A673 (cell line): ENCODE measurements around the gene CARMIL1. TPM values are rescaled to one million over a fixed set of nuclear protein-coding genes. Genes with fewer than 3 reads are reported as not detected.

ENCODE experiments used
- BruUV-seq: library from RNA; stranded (reverse); fragments of 400-500 nt; replicated peaks from 2 replicates; lab custom pipeline; 2021; lab: Mats Ljungman, UMichigan
- CTCF ChIA-PET: fragments of 300-600 bp; sonication (Branson Sonifier 250); formaldehyde crosslinking; loops from one replicate; lab custom pipeline; 2022; ENCODE audit warnings: antibody characterized with exemption; lab: Charles Lee
- POLR2A ChIA-PET: fragments of 300-600 bp; sonication (Branson Sonifier 250); formaldehyde crosslinking; loops from one replicate; lab custom pipeline; 2022; ENCODE audit warnings: antibody characterized with exemption; ENCODE audit not compliant: low non-redundant PET; lab: Charles Lee
- DNase-seq: peaks from one replicate; pipeline ENCODE4 v3.0.0-alpha.2; 2015; ENCODE audit warnings: low spot score
- H3K27ac ChIP-seq: fragments of 200-600 bp; sonication (generic); 2 replicates; pipeline ENCODE4 v1.5.1; 2016; ENCODE audit warnings: mixed run types, low read depth, mild to moderate bottlenecking, mixed read lengths, antibody characterized with exemption, low read length; ENCODE audit not compliant: poor library complexity, severe bottlenecking
- H3K27me3 ChIP-seq: fragments of 200-600 bp; sonication (generic); replicated peaks from 2 replicates; pipeline ENCODE4 v1.6.1; 2017; ENCODE audit warnings: mixed run types, low read depth, mild to moderate bottlenecking, mixed read lengths, antibody characterized with exemption, low read length; ENCODE audit not compliant: insufficient read depth, poor library complexity
- H3K36me3 ChIP-seq: fragments of 200-600 bp; sonication (generic); 2 replicates; pipeline ENCODE4 v1.6.1; 2016; ENCODE audit warnings: mixed run types, mild to moderate bottlenecking, mixed read lengths, antibody characterized with exemption, low read length; ENCODE audit not compliant: insufficient read depth, poor library complexity, severe bottlenecking
- H3K4me1 ChIP-seq: fragments of 200-600 bp; sonication (generic); 2 replicates; pipeline ENCODE4 v1.6.1; 2017; ENCODE audit warnings: mixed run types, mild to moderate bottlenecking, mixed read lengths, antibody characterized with exemption, low read length; ENCODE audit not compliant: insufficient read depth, poor library complexity, severe bottlenecking
- H3K4me3 ChIP-seq: fragments of 200-600 bp; sonication (generic); 2 replicates; pipeline ENCODE4 v1.5.1; 2016; ENCODE audit warnings: low read depth, mixed run types, mild to moderate bottlenecking, mixed read lengths, low read length; ENCODE audit not compliant: poor library complexity, severe bottlenecking
- H3K9me3 ChIP-seq: fragments of 200-600 bp; sonication (generic); 2 replicates; pipeline ENCODE4 v1.6.1; 2016; ENCODE audit warnings: mixed run types, low read depth, mild to moderate bottlenecking, mixed read lengths, antibody characterized with exemption, low read length; ENCODE audit not compliant: poor library complexity, severe bottlenecking
- EZH2 ChIP-seq: fragments of 200-600 bp; sonication (generic); IDR thresholded peaks from 2 replicates; pipeline ENCODE4 v1.6.1; 2017; ENCODE audit warnings: borderline replicate concordance, low read depth, mild to moderate bottlenecking, mixed read lengths, antibody characterized with exemption, low read length; ENCODE audit not compliant: poor library complexity, severe bottlenecking
- intact Hi-C: fragments of 100-400 bp; cut with micrococcal nuclease; formaldehyde crosslinking; loops from one replicate; pipeline ENCODE4 v1.10.0; 2022; ENCODE audit not compliant: unreplicated experiment
- total RNA-seq: library from RNA; stranded (reverse); gene quantifications from 2 replicates; pipeline ENCODE4 v1.2.3, GENCODE V29; 2021
- TF ChIP-seq, protein P1 (sequence below): fragments of 300-800, 200-600 bp; sonication (generic); conservative IDR thresholded peaks from 2 replicates; pipeline ENCODE4 v1.5.1; 2017; ENCODE audit warnings: low read depth, mild to moderate bottlenecking, antibody characterized with exemption, low read length, moderate library complexity, mixed read lengths

CARMIL1 gene
- total RNA-seq, 1 experiment from 2014 or later, result 7.2 TPM

DNA sequence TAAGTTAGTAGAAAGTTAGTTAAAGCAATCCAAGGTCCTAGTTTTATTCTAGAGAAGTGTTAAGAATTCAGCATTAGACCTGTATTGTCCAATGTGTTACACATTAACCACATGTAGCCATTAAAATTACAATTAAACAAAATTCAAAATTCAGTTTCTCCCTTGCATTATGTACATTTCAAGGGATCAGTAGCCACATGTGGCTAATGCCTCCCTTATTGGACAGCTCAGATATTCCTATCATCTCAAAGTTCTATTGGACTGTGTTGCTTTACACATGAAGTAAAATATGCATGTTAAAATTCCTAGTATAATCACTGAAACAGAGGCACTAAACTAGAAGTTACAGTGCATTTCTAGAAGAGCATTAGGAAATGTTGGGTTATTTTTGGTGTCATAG lies 265.7 kb downstream of the CARMIL1 start:
- intact Hi-C loops, result no loop called here
- Histone ChIP-seq H3K4me1 (no peaks in the 10 kb centered on the region), H3K36me3 (no peaks in the 10 kb centered on the region), H3K9me3 (no peaks in the 10 kb centered on the region), H3K27ac (no peak overlapping the region), H3K27me3 (no peaks in the 10 kb centered on the region), H3K4me3 (no peak overlapping the region)
- no peak for DNase-seq
- no peak for TF ChIP-seq EZH2
- TF ChIP-seq, protein P1, sequence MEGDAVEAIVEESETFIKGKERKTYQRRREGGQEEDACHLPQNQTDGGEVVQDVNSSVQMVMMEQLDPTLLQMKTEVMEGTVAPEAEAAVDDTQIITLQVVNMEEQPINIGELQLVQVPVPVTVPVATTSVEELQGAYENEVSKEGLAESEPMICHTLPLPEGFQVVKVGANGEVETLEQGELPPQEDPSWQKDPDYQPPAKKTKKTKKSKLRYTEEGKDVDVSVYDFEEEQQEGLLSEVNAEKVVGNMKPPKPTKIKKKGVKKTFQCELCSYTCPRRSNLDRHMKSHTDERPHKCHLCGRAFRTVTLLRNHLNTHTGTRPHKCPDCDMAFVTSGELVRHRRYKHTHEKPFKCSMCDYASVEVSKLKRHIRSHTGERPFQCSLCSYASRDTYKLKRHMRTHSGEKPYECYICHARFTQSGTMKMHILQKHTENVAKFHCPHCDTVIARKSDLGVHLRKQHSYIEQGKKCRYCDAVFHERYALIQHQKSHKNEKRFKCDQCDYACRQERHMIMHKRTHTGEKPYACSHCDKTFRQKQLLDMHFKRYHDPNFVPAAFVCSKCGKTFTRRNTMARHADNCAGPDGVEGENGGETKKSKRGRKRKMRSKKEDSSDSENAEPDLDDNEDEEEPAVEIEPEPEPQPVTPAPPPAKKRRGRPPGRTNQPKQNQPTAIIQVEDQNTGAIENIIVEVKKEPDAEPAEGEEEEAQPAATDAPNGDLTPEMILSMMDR, result no peak
- ChIA-PET CTCF (no interaction called here), POLR2A (no interaction called here)
- BruUV-seq, result no TSS peak

DNA sequence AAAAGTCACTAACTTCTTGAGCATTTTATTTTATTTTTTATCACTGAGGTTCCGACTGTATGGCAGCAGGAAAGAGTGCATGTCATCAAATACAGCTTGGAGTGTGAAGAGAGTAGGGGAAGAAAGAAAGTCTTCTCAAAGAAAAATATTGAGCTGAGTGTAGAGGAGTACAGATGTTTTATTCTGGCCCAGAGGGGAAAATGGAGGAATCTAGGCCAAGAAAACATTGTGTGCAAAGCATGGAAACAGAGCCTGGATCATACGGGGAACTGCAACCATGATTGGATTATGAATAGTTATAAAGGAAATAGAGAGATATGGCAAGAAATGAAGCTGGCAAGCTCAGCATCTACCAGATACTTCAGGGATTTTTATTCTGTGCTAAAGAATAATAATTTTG lies 268.6 kb downstream of the CARMIL1 start:
- no TSS peak for BruUV-seq
- H3K27me3 ChIP-seq, result no peaks in the 10 kb centered on the region
- intact Hi-C loops, result no loop called here
- H3K9me3 ChIP-seq, result no peaks in the 10 kb centered on the region
- H3K4me3 ChIP-seq, result no peak overlapping the region
- no peak for TF ChIP-seq EZH2
- TF ChIP-seq, protein P1, result no peak
- no peaks in the 10 kb centered on the region for H3K4me1 ChIP-seq
- H3K27ac ChIP-seq, result no peak overlapping the region
- H3K36me3 ChIP-seq, result no peaks in the 10 kb centered on the region
- CTCF ChIA-PET, result no interaction called here
- no peak for DNase-seq
- POLR2A ChIA-PET, result no interaction called here

DNA sequence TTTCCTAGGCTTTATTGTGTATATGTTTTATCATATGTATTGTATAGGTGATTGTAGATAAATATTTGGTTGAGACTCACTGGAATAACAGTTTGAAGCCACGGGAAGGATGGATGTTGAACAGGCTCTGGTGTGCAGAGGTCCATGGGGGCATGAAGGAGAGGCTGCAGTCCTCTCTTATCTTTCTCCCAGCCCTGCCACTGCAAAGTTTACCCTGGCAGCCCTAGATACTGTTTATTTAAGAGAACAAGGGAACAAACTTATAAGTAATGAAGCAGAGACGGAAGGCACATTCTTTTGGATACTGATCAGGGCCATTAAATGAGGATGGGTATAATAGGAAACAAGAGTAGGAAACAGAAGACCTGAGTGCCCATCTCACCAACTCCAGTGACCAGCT lies 269.3 kb downstream of the CARMIL1 start:
- CTCF ChIA-PET, result no interaction called here
- no peak for DNase-seq
- POLR2A ChIA-PET, result no interaction called here
- no peak overlapping the region for H3K27ac ChIP-seq
- H3K4me3 ChIP-seq, result no peak overlapping the region
- BruUV-seq, result no TSS peak
- no peaks in the 10 kb centered on the region for H3K4me1 ChIP-seq
- intact Hi-C loops, result no loop called here
- no peaks in the 10 kb centered on the region for H3K27me3 ChIP-seq
- TF ChIP-seq, protein P1, result no peak
- TF ChIP-seq EZH2, result no peak
- H3K36me3 ChIP-seq, result no peaks in the 10 kb centered on the region
- no peaks in the 10 kb centered on the region for H3K9me3 ChIP-seq
